OCI-LY7 (cell line): ENCODE measurements around the gene TBC1D32. TPM values are rescaled to one million over a fixed set of nuclear protein-coding genes. Genes with fewer than 3 reads are reported as not detected.
"Not testable (repeated sequence)": the region's sequence is repeated elsewhere in the genome, so short reads cannot be mapped to it uniquely, and the experiment has no call there.

Experiments
- BruUV-seq: library from RNA; stranded (reverse); fragments of 400-500 nt; replicated peaks from 2 replicates; lab custom pipeline; 2021; lab: Mats Ljungman, UMichigan
- CTCF ChIA-PET: fragments of 300-600 bp; sonication (Branson Sonifier 250); formaldehyde crosslinking; loops from one replicate; lab custom pipeline; 2022; ENCODE audit warnings: antibody characterized with exemption; ENCODE audit not compliant: unreplicated experiment; lab: Charles Lee
- POLR2A ChIA-PET: fragments of 300-600 bp; sonication (Branson Sonifier 250); formaldehyde crosslinking; loops from one replicate; lab custom pipeline; 2022; ENCODE audit warnings: antibody characterized with exemption; lab: Charles Lee
- DNase-seq: peaks from one replicate; pipeline ENCODE4 v3.0.0-alpha.2; 2015; ENCODE audit warnings: low spot score
- H2AFZ ChIP-seq: fragments of 200-600 bp; sonication (generic), shearing (Covaris generic); 2 replicates; pipeline ENCODE4 v1.6.1; 2014; ENCODE audit warnings: mild to moderate bottlenecking, antibody characterized with exemption, low read length, moderate library complexity
- H3K27ac ChIP-seq: fragments of 200-600 bp; sonication (generic); 2 replicates; pipeline ENCODE4 v1.5.1; 2014; ENCODE audit warnings: mixed run types, low read depth, mild to moderate bottlenecking, moderate library complexity, low read length, inconsistent platforms; ENCODE audit not compliant: poor library complexity, severe bottlenecking
- H3K36me3 ChIP-seq: fragments of 200-600 bp; sonication (generic); 2 replicates; pipeline ENCODE4 v1.6.1; 2014; ENCODE audit warnings: mild to moderate bottlenecking, antibody characterized with exemption, low read length, moderate library complexity, mixed read lengths; ENCODE audit not compliant: insufficient read depth
- H3K4me1 ChIP-seq: fragments of 200-600 bp; sonication (generic); 2 replicates; pipeline ENCODE4 v1.5.1; 2014; ENCODE audit warnings: mild to moderate bottlenecking, low read length; ENCODE audit not compliant: insufficient read depth, poor library complexity, severe bottlenecking
- H3K4me2 ChIP-seq: fragments of 200-600 bp; sonication (generic); 2 replicates; pipeline ENCODE4 v1.6.1; 2014; ENCODE audit warnings: mild to moderate bottlenecking, low read length
- H3K4me3 ChIP-seq: fragments of 200-600 bp; sonication (generic); 2 replicates; pipeline ENCODE4 v1.5.1; 2014; ENCODE audit warnings: mild to moderate bottlenecking, low read depth, low read length; ENCODE audit not compliant: poor library complexity, severe bottlenecking
- H3K79me2 ChIP-seq: fragments of 200-600 bp; sonication (generic); 2 replicates; pipeline ENCODE4 v1.6.1; 2016; ENCODE audit warnings: low read depth, mild to moderate bottlenecking, low read length, moderate library complexity, mixed read lengths; ENCODE audit not compliant: insufficient read depth
- H3K9me2 ChIP-seq: fragments of 200-600 bp; sonication (generic); 2 replicates; pipeline ENCODE4 v1.6.1; 2016; ENCODE audit warnings: mild to moderate bottlenecking, low read length, mixed read lengths; ENCODE audit not compliant: insufficient read depth
- H3K9me3 ChIP-seq: fragments of 200-600 bp; sonication (generic); 2 replicates; pipeline ENCODE4 v1.6.1; 2014; ENCODE audit warnings: mild to moderate bottlenecking, mixed run types, low read length, mixed read lengths
- H4K20me1 ChIP-seq: fragments of 200-600 bp; sonication (generic); 2 replicates; pipeline ENCODE4 v1.6.1; 2014; ENCODE audit warnings: mild to moderate bottlenecking, antibody characterized with exemption, low read length, moderate library complexity, mixed read lengths; ENCODE audit not compliant: insufficient read depth
- EZH2phosphoT487 ChIP-seq: fragments of 200-600 bp; sonication (generic); IDR thresholded peaks from 2 replicates; pipeline ENCODE4 v1.6.1; 2018; ENCODE audit warnings: low read depth, borderline replicate concordance, mild to moderate bottlenecking, mixed run types, antibody characterized with exemption, low read length, moderate library complexity, mixed read lengths
- intact Hi-C: fragments of 100-400 bp; cut with micrococcal nuclease; formaldehyde crosslinking; loops from one replicate; pipeline ENCODE4 v1.10.0; 2022; ENCODE audit not compliant: unreplicated experiment
- total RNA-seq, 2 experiments: library from RNA; depleted of rRNA in 1 of 2; stranded (reverse); fragments of >200 nt in 1 of 2; shearing (Covaris generic) in 1 of 2; gene quantifications; 2 replicates each; pipeline ENCODE4 v1.2.3, GENCODE V29; 2014 to 2022
- TF ChIP-seq, protein P1 (sequence below): fragments of 200-600 bp; sonication (generic); conservative IDR thresholded peaks from 2 replicates; pipeline ENCODE4 v1.5.1; 2014; ENCODE audit warnings: mild to moderate bottlenecking, antibody characterized with exemption, low read length, moderate library complexity, mixed read lengths

Gene TBC1D32
- total RNA-seq, 2 experiments from 2014 or later = 3.8 to 5.1 TPM

GRCh38 chr6:121335087-121336008 lies 1.1 kb upstream of the TBC1D32 start:
- Histone ChIP-seq H3K4me3 (peak overlapping the region; percentile 79), H3K9me2 (no peaks in the 10 kb centered on the region), H3K4me1 (peaks cover 3% of the 10 kb centered on the region), H3K36me3 (no peaks in the 10 kb centered on the region), H3K9me3 (no peaks in the 10 kb centered on the region), H4K20me1 (no peaks in the 10 kb centered on the region), H2AFZ (peak overlapping the region; percentile 97), H3K79me2 (no peaks in the 10 kb centered on the region), H3K4me2 (peak overlapping the region; percentile 73), H3K27ac (no peak overlapping the region)
- no TSS peak for BruUV-seq
- no peak for DNase-seq
- intact Hi-C loops = no loop called here
- ChIA-PET CTCF (no interaction called here), POLR2A (interaction anchor here (0.6 to 1.3 kb wide), 5 partner anchors 10 to 816 kb away, joined by 3 to 4 read pairs (median 3); no protein-coding TSS in a partner anchor)
- no peak for TF ChIP-seq EZH2phosphoT487
- TF ChIP-seq, protein P1, sequence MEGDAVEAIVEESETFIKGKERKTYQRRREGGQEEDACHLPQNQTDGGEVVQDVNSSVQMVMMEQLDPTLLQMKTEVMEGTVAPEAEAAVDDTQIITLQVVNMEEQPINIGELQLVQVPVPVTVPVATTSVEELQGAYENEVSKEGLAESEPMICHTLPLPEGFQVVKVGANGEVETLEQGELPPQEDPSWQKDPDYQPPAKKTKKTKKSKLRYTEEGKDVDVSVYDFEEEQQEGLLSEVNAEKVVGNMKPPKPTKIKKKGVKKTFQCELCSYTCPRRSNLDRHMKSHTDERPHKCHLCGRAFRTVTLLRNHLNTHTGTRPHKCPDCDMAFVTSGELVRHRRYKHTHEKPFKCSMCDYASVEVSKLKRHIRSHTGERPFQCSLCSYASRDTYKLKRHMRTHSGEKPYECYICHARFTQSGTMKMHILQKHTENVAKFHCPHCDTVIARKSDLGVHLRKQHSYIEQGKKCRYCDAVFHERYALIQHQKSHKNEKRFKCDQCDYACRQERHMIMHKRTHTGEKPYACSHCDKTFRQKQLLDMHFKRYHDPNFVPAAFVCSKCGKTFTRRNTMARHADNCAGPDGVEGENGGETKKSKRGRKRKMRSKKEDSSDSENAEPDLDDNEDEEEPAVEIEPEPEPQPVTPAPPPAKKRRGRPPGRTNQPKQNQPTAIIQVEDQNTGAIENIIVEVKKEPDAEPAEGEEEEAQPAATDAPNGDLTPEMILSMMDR = no peak

- intact Hi-C loops, BruUV-seq, H4K20me1 ChIP-seq, H3K9me2 ChIP-seq, POLR2A ChIA-PET, H3K4me1 ChIP-seq, DNase-seq, H3K27ac ChIP-seq, CTCF ChIA-PET, H3K9me3 ChIP-seq, H3K36me3 ChIP-seq, H3K79me2 ChIP-seq: not testable (repeated sequence)
- Histone ChIP-seq H2AFZ (peak overlapping the region; percentile 97), H3K4me3 (peak overlapping the region; percentile 79), H3K4me2 (peak overlapping the region; percentile 73)
These were observed 586 bp downstream of the TBC1D32 start for GRCh38 chr6:121333694-121334093.

DNA sequence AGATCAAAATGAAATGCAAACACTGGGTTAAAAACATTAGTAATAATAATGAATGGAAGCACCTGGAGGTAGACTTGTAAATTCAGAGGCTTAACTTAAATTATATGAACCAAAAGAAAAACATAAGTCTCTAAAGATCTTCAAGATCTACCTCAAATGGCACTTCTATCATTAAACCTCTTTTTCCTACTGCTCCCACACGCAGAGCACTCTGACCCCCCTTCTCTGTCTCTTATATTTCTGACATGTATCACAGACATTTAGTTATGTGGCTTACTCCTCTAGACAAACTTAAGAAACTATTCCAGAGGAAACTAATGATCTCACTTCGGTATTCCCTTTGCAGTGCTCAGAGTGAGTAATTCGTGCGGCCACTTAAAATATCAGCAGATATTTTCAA lies 1.1 kb downstream of the TBC1D32 start:
- Histone ChIP-seq H3K9me3 (no peaks in the 10 kb centered on the region), H3K4me2 (no peak overlapping the region), H3K36me3 (no peaks in the 10 kb centered on the region), H4K20me1 (no peaks in the 10 kb centered on the region), H3K4me3 (no peak overlapping the region), H3K4me1 (peaks cover 3% of the 10 kb centered on the region), H3K9me2 (no peaks in the 10 kb centered on the region), H2AFZ (no peak overlapping the region), H3K27ac (no peak overlapping the region), H3K79me2 (no peaks in the 10 kb centered on the region)
- no TSS peak for BruUV-seq
- TF ChIP-seq, protein P1 = no peak
- TF ChIP-seq EZH2phosphoT487 = no peak
- intact Hi-C loops = no loop called here
- POLR2A ChIA-PET = no interaction called here
- DNase-seq = no peak
- CTCF ChIA-PET = no interaction called here
